Peyer's patch (tissue), 4 donors: ENCODE data around the gene DNAJC17.

Experiments used
- POLR2A ChIP-seq, 2 donors: fragments of 450-650 bp; IDR thresholded peaks; one replicate each; pipeline ENCODE4 v1.5.1; 2017; ENCODE audit warnings: antibody characterized with exemption in 2 of 2, mild to moderate bottlenecking in 2 of 2, moderate library complexity in 2 of 2
- TF ChIP-seq, protein P1 (sequence below), 6 experiments: fragments of 450-650 bp in 4 of 6; fragments of 200-600 bp in 2 of 6; sonication (generic) in 1 of 6; IDR thresholded peaks; one replicate each; pipeline ENCODE4 v1.5.1; 2017 to 2019; ENCODE audit warnings: antibody characterized with exemption in 6 of 6, mild to moderate bottlenecking in 3 of 6, moderate library complexity in 1 of 6

DNA sequence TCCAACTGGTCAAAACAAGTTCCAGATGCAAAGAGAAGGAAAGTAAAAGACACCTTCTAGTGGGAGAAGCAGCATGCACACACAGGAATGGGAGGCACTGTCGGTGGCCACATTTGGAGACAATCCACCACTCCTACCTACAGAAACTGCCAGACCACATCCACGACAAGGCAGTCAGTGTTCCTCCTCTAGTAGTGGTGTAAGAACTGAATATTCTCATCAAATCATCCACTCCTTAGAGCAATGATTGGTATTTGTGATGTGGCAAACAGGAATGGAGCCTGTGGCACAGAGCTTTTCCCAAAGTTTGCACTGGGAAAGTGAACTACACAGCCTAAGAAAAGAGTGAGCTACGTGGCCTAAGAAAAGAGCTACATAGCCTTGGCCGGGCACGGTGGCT lies 31.5 kb upstream of the DNAJC17 start:
- TF ChIP-seq POLR2A (IDR thresholded peaks at IDR 0.05): no peak
- TF ChIP-seq, protein P1, sequence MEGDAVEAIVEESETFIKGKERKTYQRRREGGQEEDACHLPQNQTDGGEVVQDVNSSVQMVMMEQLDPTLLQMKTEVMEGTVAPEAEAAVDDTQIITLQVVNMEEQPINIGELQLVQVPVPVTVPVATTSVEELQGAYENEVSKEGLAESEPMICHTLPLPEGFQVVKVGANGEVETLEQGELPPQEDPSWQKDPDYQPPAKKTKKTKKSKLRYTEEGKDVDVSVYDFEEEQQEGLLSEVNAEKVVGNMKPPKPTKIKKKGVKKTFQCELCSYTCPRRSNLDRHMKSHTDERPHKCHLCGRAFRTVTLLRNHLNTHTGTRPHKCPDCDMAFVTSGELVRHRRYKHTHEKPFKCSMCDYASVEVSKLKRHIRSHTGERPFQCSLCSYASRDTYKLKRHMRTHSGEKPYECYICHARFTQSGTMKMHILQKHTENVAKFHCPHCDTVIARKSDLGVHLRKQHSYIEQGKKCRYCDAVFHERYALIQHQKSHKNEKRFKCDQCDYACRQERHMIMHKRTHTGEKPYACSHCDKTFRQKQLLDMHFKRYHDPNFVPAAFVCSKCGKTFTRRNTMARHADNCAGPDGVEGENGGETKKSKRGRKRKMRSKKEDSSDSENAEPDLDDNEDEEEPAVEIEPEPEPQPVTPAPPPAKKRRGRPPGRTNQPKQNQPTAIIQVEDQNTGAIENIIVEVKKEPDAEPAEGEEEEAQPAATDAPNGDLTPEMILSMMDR (IDR thresholded peaks at IDR 0.05): no peak
